Caco-2 (cell line): Measurements from ENCODE around the gene ZDHHC19. TPM values are rescaled to one million over a fixed set of nuclear protein-coding genes. Genes with fewer than 3 reads are reported as not detected.

Experiments
- BruUV-seq: library from RNA; stranded (reverse); fragments of 400-500 nt; replicated peaks from 2 replicates; lab custom pipeline; 2021; lab: Mats Ljungman, UMichigan
- CTCF ChIA-PET: fragments of 300-600 bp; sonication (Branson Sonifier 250); formaldehyde crosslinking; loops from one replicate; lab custom pipeline; 2022; ENCODE audit warnings: antibody characterized with exemption; lab: Charles Lee
- POLR2A ChIA-PET: fragments of 300-600 bp; sonication (Branson Sonifier 250); formaldehyde crosslinking; loops from one replicate; lab custom pipeline; 2022; ENCODE audit warnings: antibody characterized with exemption; lab: Charles Lee
- DNase-seq, 2 experiments: peaks; one replicate each; pipeline versions ENCODE4 v3.0.0 to v3.0.0-alpha.2; 2020 to 2022
- H3K27me3 ChIP-seq: replicated peaks from 2 replicates; pipeline ENCODE4 v1.6.0; 2011; ENCODE audit warnings: low read length; ENCODE audit not compliant: control insufficient read depth, insufficient read depth
- H3K36me3 ChIP-seq: 2 replicates; pipeline ENCODE4 v1.5.1; 2011; ENCODE audit warnings: low read length; ENCODE audit not compliant: control insufficient read depth, insufficient read depth
- H3K4me1 ChIP-seq: fragments of 250-450 bp; sonication (Bioruptor Pico); 2 replicates; pipeline ENCODE4 v1.5.1; 2020; ENCODE audit warnings: mild to moderate bottlenecking
- H3K4me3 ChIP-seq: 2 replicates; pipeline ENCODE4 v1.5.1; 2011; ENCODE audit warnings: low read depth, mild to moderate bottlenecking, control low read depth, low read length
- H3K9me3 ChIP-seq: fragments of 250-450 bp; sonication (Bioruptor Pico); 2 replicates; pipeline ENCODE4 v1.5.1; 2020; ENCODE audit warnings: mild to moderate bottlenecking, moderate library complexity
- H3K27ac Mint-ChIP-seq: one replicate; pipeline ENCODE4 v1.8.0; 2022; ENCODE audit warnings: mixed read lengths; ENCODE audit not compliant: unreplicated experiment
- H3K27me3 Mint-ChIP-seq: one replicate; pipeline ENCODE4 v1.8.0; 2022; ENCODE audit warnings: mixed read lengths; ENCODE audit not compliant: insufficient read depth, unreplicated experiment
- H3K36me3 Mint-ChIP-seq: one replicate; pipeline ENCODE4 v1.8.0; 2022; ENCODE audit warnings: mild to moderate bottlenecking, mixed read lengths; ENCODE audit not compliant: insufficient read depth, unreplicated experiment
- H3K4me1 Mint-ChIP-seq: one replicate; pipeline ENCODE4 v1.8.0; 2022; ENCODE audit warnings: low read depth, mixed read lengths; ENCODE audit not compliant: unreplicated experiment
- H3K4me3 Mint-ChIP-seq: one replicate; pipeline ENCODE4 v1.8.0; 2022; ENCODE audit warnings: mild to moderate bottlenecking, moderate library complexity, mixed read lengths; ENCODE audit not compliant: unreplicated experiment
- H3K9me3 Mint-ChIP-seq: one replicate; pipeline ENCODE4 v1.8.0; 2022; ENCODE audit warnings: mixed read lengths; ENCODE audit not compliant: unreplicated experiment
- intact Hi-C: fragments of 100-400 bp; cut with micrococcal nuclease; formaldehyde crosslinking; loops from one replicate; pipeline ENCODE4 v1.10.0; 2022; ENCODE audit not compliant: unreplicated experiment
- total RNA-seq: library from RNA; stranded (reverse); gene quantifications from 2 replicates; pipeline ENCODE4 v1.2.3, GENCODE V29; 2022
- TF ChIP-seq, protein P1 (sequence below), 2 experiments: fragments of 200-600 bp in 1 of 2; IDR thresholded peaks; 1 replicate in 1 of 2; 2 replicates in 1 of 2; pipeline versions ENCODE4 v1.5.1 to v1.8.0; 2011 to 2022; ENCODE audit warnings: antibody characterized with exemption in 1 of 2, control low read depth in 1 of 2, inconsistent platforms in 1 of 2, low read depth in 1 of 2, low read length in 1 of 2, mild to moderate bottlenecking in 1 of 2, moderate library complexity in 1 of 2; ENCODE audit not compliant: insufficient read depth in 1 of 2, severe bottlenecking in 1 of 2, unreplicated experiment in 1 of 2

Gene ZDHHC19
- total RNA-seq, 1 experiment from 2014 or later = not detected

DNA sequence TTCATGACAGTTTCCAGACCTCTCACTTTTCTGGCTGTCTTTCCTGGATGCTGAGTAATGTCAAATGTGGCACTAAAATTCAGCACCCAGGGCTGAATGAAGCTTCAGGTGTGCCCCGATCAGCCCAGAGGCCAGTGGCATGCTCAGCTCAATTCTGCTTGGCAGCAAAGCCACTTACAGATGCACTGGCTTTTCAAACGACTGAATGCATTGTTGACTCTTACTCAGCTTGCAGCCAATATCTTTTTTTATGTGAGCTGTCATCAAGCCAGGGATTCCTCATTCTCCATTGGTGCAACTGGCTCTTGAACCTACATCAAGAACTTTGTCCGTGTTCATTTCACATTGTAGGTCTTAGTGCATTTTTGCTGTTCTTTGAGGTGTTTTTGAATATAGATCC is 60.7 kb downstream of the ZDHHC19 start:
- CTCF ChIA-PET = no interaction called here

DNA sequence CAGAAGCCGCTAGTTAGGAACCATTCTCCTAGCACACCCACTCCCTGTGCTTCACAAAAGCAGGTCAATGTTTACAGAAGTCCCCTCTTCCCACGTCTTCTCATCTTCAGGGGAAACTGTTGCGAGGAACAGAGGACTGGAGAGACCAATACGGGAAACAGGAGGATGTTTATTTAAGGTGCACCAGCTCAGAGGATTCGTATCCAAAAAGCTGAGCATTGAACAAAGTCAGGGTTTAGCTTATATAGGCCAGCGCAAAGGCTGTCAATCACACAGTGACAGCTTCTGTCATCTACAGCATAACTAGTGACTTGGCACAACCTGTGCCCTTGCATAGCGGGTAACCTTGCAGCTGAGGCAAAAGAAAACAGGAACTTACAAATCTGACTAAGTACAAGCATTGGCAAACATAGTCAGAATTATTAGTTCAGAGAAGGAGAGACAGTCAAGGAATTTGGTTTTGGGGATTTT is 61.3 kb downstream of the ZDHHC19 start:
- no peak for DNase-seq
- ChIA-PET CTCF (no interaction called here), POLR2A (no interaction called here)
- no peaks in the 10 kb centered on the region for H3K27me3 Mint-ChIP-seq
- H3K36me3 ChIP-seq = no peaks in the 10 kb centered on the region
- no peaks in the 10 kb centered on the region for H3K9me3 Mint-ChIP-seq
- no peak overlapping the region for H3K27ac Mint-ChIP-seq
- no peak overlapping the region for H3K4me3 ChIP-seq
- H3K9me3 ChIP-seq = no peaks in the 10 kb centered on the region
- H3K36me3 Mint-ChIP-seq = no peaks in the 10 kb centered on the region
- H3K4me3 Mint-ChIP-seq = no peak overlapping the region
- peaks cover 3% of the 10 kb centered on the region; the same call in 1 of the 2 replicates for H3K4me1 ChIP-seq
- BruUV-seq = no TSS peak
- no peaks in the 10 kb centered on the region for H3K27me3 ChIP-seq
- intact Hi-C loops = no loop called here
- peaks cover 7% of the 10 kb centered on the region for H3K4me1 Mint-ChIP-seq
- TF ChIP-seq, protein P1, sequence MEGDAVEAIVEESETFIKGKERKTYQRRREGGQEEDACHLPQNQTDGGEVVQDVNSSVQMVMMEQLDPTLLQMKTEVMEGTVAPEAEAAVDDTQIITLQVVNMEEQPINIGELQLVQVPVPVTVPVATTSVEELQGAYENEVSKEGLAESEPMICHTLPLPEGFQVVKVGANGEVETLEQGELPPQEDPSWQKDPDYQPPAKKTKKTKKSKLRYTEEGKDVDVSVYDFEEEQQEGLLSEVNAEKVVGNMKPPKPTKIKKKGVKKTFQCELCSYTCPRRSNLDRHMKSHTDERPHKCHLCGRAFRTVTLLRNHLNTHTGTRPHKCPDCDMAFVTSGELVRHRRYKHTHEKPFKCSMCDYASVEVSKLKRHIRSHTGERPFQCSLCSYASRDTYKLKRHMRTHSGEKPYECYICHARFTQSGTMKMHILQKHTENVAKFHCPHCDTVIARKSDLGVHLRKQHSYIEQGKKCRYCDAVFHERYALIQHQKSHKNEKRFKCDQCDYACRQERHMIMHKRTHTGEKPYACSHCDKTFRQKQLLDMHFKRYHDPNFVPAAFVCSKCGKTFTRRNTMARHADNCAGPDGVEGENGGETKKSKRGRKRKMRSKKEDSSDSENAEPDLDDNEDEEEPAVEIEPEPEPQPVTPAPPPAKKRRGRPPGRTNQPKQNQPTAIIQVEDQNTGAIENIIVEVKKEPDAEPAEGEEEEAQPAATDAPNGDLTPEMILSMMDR (IDR thresholded peaks at IDR 0.05; ENCODE audit: insufficient read depth in 1 of 2, low read depth in 1 of 2, low read length in 1 of 2, severe bottlenecking in 1 of 2, unreplicated experiment in 1 of 2) = no peak

More for the DNA sequence above, 60.7 kb downstream of the ZDHHC19 start:
- H3K4me3 ChIP-seq = no peak overlapping the region
- Mint-ChIP-seq H3K4me3 (no peak overlapping the region), H3K9me3 (no peaks in the 10 kb centered on the region), H3K27me3 (no peaks in the 10 kb centered on the region), H3K4me1 (peaks cover 7% of the 10 kb centered on the region), H3K36me3 (no peaks in the 10 kb centered on the region), H3K27ac (no peak overlapping the region)
- peaks cover 3% of the 10 kb centered on the region; the same call in 1 of the 2 replicates for H3K4me1 ChIP-seq
- no peaks in the 10 kb centered on the region for H3K9me3 ChIP-seq
- DNase-seq = no peak
- BruUV-seq = no TSS peak
- POLR2A ChIA-PET = no interaction called here
- TF ChIP-seq, protein P1 (IDR thresholded peaks at IDR 0.05; ENCODE audit: insufficient read depth in 1 of 2, low read depth in 1 of 2, low read length in 1 of 2, severe bottlenecking in 1 of 2, unreplicated experiment in 1 of 2) = no peak
- intact Hi-C loops = no loop called here
- H3K36me3 ChIP-seq = no peaks in the 10 kb centered on the region
- H3K27me3 ChIP-seq = no peaks in the 10 kb centered on the region

DNA sequence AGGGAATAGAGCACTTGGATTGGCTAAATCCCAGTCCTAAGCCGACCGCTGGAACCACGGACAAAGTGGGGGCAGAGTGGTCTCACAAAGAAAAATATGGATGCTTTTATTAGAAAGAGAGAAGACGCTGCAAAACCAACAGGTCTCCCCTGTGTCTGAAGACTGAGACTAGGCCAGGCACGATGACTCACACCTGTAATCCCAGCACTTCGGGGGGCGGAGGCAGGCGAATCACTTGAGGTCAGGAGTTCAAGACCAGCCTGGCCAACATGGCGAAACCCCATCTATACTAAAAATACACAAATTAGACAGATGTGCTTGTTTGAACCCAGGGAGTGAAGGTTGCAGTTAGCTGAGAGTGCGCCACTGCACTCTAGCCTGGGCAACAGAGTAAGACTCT is 61.8 kb downstream of the ZDHHC19 start:
- no peaks in the 10 kb centered on the region for H3K36me3 Mint-ChIP-seq
- POLR2A ChIA-PET = no interaction called here

More for the DNA sequence above, 61.8 kb downstream of the ZDHHC19 start:
- Mint-ChIP-seq H3K4me1 (peaks cover 7% of the 10 kb centered on the region), H3K4me3 (no peak overlapping the region), H3K27me3 (no peaks in the 10 kb centered on the region), H3K27ac (no peak overlapping the region), H3K9me3 (no peaks in the 10 kb centered on the region)
- no peaks in the 10 kb centered on the region for H3K27me3 ChIP-seq
- no peaks in the 10 kb centered on the region for H3K9me3 ChIP-seq
- no peak for DNase-seq
- CTCF ChIA-PET = no interaction called here
- peaks cover 3% of the 10 kb centered on the region; the same call in 1 of the 2 replicates for H3K4me1 ChIP-seq
- TF ChIP-seq, protein P1 (IDR thresholded peaks at IDR 0.05; ENCODE audit: insufficient read depth in 1 of 2, low read depth in 1 of 2, low read length in 1 of 2, severe bottlenecking in 1 of 2, unreplicated experiment in 1 of 2) = no peak
- no TSS peak for BruUV-seq
- intact Hi-C loops = no loop called here
- no peak overlapping the region for H3K4me3 ChIP-seq
- H3K36me3 ChIP-seq = no peaks in the 10 kb centered on the region

Other genes with a start within 250 kb of the ZDHHC19 start
- gene TFRC, start 129.3 kb downstream of the ZDHHC19 start, total RNA-seq = 267 and 293 TPM in 2 replicates
- gene SLC51A, start 5.1 kb upstream of the ZDHHC19 start, total RNA-seq = not detected in 2 replicates
- gene PCYT1A, start 76.3 kb upstream of the ZDHHC19 start, total RNA-seq = 52.2 and 54.6 TPM in 2 replicates
- 10.8 and 12.1 TPM in 2 replicates for gene DYNLT2B, start 106.8 kb upstream of the ZDHHC19 start, total RNA-seq
- not detected in 2 replicates for gene TM4SF19, start 127.0 kb upstream of the ZDHHC19 start, total RNA-seq
- 59.9 and 62.7 TPM in 2 replicates for gene UBXN7, start 221.0 kb upstream of the ZDHHC19 start, total RNA-seq